IPS-NIHi7 (cell line): ENCODE measurements around the gene EDN2.

Experiments used
- DNase-seq: peaks from one replicate; pipeline ENCODE4 v3.0.0; 2012; ENCODE audit warnings: mixed read lengths; ENCODE audit errors: extremely low spot score

The EDN2 gene

DNA sequence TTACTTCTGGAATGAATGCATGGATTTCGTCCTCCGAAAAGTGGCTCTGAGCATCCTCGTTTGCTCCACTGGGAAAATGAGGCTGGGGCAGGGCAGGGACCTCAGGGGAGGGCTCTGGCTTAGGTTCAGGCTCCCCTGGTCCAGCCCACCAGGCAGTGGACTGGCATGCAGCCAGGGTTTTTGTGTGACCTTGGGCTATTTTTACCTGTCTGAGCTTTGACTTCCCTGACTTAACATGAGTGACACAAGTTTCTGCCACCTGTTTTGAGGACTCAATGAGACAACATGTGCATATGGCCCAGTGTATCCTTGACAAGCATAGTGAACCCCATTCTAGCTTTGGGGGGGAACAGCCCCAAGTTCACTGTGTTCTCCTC lies 32.6 kb upstream of the EDN2 start:
- no peak for DNase-seq

DNA sequence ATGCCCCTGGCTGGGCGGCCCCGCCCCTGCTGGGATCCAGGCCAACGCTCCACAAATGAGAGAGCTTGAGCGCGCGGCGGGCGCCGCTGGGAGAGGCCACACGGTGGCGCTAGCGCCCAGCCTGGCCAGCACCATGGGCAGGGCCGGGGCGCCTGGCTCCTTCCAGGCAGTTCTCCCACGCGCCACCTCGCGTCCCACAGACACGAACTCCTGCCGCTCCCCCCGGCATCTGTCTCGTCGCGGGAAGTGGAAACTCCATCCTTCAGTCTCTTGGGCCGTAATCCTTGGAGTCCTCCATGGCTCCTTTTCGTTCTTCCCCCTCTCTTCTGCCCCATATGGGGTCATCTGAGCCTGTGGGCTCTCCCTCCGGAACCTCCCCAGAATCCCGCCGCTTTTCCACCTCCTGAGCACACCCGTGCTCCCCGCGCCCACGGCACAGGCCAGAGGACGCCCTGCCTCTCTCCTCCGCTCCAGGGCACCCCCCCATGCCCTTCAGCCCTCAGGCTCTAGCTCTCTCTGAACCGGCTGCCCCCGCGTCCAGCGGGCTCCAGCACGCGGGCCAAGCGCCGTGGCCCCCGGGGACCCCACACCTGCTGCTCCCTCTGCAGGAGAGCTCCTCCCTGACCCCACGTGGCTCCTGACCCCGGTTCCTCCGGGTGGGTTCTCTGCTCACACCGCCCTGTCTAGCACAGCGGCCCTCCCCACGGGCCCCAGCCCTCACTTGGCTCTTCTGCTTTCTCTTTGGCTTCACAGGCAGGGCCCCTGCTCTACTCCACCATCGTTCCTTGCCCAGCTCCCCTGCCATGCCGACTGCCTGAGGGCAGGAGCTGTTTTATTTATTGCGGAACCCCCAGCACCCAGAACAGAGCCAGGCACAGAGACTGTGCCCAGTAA lies 31.9 kb upstream of the EDN2 start:
- DNase-seq = peak; percentile 96

DNA sequence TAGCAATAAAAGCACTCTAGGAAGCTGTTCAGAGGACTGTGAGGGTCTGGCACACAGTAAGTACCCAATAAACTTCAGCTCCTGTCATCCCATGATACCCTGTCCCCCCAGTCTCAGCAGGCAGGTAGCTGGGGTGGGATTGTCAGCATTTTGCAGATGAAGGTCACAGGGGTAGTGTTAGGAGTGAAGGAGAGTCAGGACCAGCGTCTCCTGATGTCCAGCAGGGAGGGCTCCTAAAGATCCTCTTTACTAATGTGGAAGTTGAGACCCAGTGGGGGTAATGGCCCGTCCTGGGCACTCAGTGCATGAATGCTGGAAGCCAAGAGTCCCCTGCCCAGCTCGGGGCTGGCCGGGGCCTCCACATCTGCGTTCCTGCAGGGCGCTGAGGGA lies 31.3 kb upstream of the EDN2 start:
- DNase-seq = no peak

DNA sequence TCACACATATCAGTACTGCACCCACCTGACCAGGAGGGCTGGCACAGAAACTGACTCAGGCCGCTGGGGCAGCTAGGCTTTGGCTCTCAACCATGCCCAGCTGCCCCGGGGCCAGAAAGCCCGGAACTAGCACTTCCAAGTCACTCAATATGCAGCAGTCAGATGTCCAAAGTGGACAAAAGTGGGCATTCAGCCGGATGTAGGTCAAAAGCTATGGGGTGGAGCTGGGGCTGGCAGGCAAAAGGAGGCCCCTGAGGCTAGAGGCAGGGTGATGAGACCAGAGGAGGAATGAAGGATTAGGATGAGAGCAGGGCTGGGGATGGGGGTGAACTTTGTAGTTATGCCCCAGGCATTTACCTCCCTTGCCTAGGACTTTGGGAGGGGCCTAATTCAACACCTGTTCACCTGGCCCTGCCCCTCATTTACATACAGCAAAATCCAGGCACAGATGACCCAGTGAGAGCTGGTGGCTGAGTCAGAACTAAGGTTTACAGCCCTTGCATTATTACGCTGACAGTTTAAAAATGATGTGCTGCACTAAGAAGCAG lies 30.7 kb upstream of the EDN2 start:
- DNase-seq = peak; percentile 38

DNA sequence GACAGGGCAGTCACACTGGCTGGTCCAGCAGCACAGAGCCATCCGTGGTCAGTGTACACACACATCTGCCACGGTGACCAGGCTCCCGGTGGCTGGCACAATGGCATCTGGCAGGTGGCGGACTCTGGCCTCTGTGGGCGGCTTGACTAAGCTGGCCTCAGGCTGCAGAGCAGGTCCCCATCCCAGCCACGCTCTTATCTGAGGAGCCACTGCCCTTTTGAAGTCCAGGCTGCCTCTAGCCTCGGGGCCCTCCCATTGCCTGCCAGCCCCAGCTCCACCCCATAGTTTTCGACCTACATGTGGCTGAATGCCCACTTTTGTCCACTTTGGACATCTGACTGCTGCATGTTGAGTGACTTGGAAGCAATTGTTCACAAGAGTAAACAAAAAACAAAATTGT lies 29.9 kb upstream of the EDN2 start:
- no peak for DNase-seq

DNA sequence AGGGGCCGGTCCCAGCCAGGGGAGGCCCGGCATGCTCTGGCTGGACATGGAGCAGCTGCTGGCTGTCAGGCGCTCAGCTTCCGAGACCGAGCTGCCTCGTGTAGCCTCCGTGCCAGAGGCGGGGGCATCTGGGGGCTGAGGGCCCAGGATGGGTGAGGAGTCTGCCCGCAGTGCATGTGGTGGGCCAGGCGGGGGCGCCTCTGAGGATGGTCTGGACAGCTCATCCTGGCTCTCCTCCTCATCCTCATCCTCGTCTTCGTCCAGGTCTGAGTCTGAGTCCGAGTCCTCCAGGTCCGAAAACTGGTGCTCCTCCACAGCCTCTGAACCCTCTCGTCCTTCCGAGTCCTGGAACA lies 28.9 kb upstream of the EDN2 start:
- peak; percentile 78 for DNase-seq

DNA sequence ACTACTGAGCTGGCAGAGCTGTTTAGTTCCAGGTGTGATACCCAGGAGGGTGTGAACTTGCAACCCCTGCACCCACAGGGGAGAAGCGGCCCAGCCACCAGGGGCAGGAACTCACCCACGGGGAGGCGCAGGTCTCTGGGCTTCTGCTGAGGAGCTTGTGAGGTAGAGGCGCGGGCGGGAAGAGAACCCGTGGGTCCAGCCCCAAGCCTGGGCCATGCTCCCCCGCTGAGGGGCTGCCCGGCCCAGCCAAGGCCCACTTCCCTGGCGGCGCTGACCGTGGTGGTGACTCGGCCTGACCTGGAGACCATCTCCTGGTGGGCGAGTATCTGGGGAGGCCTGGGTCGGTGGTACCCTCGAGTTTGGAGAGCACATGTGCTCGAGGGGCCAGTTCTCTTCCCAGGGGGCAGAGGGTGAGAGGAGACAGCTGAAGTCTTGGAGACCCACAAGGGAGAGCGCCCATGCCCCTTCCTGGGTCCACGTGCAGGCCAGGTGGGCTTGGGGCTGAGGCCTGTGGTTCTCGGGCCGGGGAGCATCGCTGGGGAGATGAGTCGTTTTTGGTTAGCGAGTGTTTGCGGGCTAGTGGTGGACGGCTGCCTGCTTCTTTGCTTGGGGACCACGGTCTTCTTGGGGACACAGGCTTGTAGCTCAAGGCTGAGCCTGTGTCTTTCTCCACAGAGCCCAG lies 28.4 kb upstream of the EDN2 start:
- DNase-seq = no peak

DNA sequence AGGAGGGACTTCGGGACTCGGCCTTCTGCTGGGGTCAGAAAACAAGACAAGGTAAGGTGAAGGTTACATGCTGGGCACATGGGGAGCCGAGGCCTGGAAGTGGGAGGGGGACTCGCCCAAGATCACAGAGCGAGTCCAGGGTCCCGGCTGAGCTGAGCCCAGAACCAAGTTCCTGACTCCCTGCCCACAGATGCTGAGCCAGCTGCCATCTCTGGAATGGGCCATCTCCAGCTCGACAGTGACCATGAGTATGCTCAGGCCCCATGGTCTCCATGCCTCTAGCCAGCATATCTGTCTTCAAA lies 26.7 kb upstream of the EDN2 start:
- no peak for DNase-seq

DNA sequence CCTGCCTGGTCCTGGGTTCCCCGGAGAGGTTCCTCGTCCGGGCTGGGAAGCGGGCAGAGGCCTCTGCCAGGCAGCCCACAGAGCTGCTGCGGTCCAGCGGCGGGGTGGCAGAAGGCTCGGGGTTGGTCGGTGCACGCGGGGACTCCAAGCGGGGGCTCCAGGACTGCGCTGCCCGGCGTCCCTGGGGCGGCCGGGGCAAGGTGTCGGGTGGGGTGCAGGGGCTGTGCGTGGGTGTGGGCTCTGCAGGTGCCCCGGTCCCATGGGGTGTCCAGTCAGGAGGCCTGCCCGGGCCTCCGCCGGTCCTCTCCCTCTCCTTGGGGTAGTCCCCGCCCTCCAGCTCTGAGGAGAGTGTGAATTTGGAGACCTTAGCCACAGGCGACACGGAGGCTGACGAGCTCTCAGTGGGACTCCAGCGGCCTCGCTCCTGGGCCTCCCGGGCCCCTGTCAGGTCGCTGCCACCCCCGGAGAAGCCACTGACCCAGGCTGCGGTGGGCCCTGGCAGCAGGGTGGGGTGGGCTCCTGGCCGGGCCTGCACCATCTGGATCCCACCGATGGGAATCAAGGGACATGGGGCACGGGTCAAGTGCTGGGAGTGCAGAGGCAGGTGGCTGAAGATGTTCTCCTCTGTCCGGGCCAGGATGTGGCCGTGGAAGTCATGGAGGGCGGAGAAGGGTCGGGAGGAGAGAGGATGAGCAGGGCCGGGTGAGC lies 26.2 kb upstream of the EDN2 start:
- no peak for DNase-seq

DNA sequence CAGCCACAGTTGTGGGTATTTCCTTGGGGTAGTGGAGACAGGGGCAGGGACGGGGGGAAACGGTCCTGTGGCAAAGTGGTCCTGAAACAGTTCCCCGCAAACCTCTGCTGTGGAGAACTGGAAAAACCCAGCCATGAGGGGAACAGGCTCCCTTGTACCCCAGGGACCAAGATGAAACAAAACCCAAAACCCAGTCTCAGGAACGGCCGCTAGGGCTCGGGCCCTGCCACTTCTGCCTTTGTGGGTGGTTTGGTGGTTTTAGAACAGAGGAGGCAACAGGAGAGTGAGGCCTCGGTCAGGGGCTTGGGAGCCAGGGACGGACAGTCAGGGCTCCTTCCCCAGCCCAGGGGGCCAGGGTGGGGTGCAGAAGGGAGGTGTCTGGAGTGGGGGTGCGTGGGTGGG lies 24.8 kb upstream of the EDN2 start:
- DNase-seq = no peak

DNA sequence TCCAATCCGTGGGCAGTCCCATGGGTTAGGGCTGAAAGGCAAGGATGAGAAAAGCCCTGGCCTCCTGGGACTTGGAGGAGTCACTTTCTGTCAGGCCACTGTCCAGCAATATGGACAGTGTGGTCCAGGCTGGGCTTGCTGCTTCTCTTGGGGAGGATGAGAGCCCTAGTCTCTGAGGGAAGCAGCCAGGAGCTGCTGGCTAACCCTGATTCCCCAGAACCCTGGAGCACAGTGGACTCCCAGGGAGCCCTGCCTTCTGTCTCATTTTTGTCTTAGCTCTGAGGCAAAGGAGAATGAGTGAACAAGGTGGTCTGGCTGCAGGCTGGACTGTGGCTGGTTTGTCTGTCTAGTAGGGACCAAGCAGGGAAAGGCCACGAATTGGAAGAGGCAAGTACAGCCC lies 23.8 kb upstream of the EDN2 start:
- no peak for DNase-seq

DNA sequence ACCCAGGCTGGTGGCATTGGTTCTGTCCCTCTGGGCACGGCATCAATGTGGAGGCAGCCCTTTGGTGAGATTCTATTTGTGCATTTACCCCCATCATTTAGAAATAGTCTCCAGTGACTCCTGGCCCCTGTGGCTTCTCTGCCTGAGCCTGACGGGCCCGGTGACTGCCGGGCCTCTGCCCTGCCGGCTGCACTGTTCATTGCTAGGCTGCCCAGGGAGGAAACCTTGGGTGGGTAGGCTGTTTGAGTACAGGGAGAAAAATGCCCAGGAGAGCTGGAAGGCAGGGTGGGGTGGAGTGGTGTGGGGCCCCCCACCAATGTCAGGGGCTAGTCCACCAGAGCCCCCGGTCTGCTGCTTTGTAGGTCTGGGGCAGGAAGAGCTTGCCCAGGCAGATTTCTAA lies 23.4 kb upstream of the EDN2 start:
- no peak for DNase-seq

DNA sequence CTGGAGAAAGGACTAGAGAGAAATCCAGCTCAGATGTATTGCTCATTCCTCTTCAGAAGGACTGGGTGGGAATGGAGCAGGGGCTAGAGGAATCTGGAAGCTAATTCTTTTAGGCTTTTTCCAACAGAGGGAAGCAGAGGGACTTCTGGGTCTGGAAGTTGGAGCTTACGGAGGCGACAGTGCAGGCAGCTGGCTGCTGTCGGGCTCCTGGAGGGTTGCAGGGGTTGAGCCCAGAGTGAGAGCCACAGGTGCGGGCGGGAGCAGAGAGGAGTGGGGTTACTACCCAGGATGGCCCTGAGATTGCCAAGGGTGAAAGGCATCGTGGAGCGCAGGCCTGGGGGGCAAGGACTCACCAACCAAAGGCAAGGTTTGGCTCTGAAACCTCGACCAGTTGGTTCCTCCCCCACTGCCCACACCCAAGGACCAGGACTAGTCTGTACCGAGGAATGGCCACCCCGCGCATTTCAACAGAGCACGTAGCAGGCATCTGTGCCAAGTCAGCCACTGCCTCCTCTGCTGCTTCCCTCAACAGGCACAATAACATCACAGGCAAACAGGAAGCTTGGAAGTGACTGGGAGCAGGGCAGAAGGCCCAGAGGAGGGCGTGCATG lies 22.7 kb upstream of the EDN2 start:
- DNase-seq = no peak

DNA sequence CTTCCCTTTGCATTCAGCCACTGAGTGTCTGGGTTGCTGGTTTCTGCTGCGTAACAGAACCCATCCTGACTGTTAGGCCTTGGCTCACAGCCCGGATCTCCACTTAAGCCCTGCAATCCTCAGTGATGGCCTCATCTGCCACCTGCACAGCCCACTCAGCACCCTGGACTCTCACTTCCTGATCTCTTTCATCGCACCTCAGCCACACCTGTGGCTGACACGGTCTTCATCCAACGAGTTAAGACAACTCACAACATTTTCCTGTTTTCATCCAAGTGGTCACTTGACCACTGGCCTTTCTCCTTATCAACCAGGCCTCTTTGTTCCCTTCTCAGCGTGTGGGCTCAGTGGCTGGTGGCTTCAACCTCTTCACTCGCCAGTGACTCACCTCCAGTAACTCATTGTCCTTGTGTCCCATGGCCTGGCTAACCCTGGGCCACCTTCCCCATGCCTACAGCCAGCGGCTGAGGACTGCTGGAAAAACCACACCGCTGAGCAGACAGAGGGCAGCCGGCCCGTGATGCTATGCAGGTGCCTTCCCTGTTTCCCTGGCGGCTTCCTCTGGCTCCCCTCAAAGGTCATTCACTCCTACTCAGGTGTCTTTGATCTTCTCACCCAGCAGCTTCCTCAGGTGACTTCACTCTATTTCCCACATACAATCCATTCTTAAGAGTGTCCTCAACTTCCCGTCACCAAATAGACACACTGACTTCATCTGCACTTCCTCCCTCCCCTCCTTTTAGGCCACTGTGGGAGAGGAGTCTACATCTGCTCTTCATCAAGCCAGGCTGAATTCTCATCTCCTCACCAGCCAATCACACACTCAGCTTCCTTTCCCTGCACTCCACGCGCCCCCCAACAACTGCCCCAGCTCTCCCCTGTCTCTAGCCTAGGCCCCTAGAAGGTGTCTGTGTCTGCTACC lies 19.9 kb upstream of the EDN2 start:
- DNase-seq = no peak

DNA sequence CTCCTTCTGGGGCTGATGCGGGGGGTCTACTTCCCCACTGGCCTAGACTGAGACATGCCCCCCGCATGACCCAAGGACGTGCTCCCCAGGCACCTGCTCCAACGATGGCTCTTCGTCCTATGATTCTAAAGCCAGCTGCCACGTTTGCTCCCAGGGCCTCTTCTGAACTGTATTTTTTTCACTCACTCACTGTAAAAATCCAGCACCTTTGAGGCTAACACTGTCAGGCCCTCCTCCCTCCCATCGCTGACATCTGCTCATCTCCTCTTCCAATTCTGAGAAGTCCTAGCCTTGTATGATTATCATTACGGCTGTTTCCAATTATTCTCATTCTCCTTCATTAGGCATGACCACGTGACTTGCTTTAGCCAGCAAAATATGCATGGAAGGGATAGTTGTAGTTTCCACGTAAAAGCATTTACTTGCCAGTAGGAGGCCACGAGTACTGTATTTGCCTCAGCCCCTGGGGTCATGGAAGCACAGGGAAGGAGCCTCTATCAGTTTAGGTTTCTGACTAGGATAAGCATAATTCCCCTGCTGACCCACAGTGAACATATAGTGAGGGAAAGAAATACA lies 19.1 kb upstream of the EDN2 start:
- DNase-seq = no peak

DNA sequence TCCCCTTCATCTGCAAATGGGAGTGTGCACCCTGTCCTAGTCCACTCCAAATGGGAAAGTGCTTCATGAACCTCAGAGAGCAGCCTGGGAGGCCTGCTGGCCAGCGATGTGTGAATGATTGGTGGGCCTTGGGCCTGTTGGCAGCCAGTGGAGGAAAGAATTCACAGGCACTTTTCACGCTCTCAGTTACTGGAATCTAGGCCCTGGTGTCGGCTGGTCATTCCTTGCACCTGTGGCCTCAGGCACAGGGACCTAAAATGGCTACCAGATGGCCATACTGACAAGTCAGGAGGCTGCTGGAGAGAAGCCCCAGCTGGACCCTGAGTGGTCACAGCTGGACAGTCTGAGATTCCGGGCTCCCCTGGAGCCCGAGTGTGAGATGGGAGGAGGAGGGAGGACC lies 18.4 kb upstream of the EDN2 start:
- DNase-seq = no peak

DNA sequence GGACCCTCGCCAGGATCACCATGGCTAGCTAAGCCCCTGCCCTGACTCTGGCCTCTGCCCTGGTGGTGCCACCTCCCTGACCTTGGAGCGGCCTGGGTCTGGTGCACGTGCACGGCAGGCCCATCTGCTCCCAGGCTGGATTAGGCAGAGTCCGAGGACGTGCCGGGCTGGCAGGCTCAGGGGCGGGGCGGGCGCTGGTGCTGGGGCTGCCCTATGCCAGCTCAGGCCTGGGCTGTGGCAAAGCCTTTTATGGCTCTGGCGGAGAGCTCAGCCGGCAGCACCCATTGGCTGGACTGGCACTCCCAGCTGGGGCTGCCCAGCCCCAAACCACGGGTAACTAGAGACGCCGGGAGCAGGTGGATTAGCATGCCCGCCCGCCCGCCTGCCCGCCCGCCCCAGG lies 17.1 kb upstream of the EDN2 start:
- no peak for DNase-seq

DNA sequence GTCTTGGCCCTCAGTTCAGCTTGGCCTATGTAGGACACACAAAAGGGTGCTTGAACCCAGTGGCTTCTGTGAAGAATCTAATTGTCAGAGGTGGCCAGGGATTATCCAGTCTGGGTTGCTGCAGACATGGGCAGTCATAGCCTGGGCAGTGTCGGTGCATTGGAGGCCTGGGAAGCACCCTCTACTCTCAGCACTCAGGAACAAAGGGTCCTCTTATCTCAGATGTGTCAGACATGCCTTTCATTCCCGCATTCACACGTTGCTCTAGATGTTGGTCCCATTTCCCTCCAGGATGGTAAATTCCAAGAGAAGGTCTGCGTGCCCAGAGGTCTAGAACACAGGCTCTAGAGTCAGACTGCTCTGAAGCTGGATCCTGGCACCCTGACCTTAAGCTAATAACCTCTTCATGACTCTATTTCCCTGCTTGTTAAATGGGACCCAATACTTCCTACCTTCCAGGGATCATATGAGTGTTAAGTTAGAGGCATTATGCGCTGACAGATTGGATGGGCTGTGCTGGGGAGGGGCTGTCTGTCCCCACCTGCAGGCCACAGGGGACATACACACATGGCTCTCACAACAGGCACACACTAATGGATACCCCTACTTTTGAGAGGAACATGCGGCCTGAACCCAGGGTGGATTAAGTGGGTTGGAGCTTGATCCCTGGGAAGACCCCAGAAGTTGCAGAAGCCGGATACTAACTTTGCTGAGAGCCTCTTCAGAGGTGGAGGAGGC lies 16.5 kb upstream of the EDN2 start:
- DNase-seq = no peak

DNA sequence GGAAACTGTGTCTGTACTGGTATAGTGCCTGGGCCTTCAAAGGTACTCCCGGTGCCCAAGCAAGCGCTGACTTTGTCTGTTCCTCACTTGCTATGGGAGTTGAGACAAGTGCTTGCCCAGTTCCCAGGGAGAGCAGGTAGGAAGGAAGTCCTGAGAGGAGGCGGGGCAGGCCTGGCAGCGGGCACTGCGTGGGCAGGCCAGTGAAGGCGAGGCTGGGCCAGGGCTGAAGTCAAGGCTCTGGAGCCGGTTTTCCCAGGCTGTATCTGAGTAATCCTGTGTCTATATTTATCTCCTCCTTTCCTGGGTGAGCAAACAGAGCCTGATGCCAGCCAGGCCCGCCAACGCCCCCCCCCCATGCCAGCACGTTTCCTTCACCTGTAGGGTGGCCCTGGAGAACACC lies 15.9 kb upstream of the EDN2 start:
- DNase-seq = no peak

DNA sequence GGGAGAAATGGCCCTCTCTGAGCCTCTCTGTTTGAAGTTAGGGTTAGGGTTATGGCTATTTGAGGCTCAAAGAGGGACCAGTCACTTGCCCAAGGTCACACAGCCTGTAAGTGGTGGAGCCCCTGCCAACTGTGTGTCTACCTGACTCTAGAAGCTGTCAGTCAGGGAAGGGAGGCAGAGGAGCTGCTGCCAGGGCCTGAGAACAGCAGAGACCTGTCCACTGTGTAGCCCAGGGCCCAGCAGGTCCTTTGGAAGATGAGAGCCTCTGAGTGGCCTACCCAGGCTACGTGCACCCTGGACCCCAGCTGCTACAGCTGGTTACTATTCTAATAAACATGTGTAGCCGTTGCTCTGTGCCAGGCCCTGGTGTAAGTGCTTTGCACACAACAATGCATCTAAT lies 15.1 kb upstream of the EDN2 start:
- DNase-seq = no peak
